T-helper 2 cell (primary cell): ENCODE data around the gene DGCR8.
A peak's percentile ranks its signal among the peaks of the same experiment; 100 is the strongest.

Experiments used
- DNase-seq, 5 experiments: peaks; one replicate each; pipeline versions ENCODE4 v3.0.0 to v3.0.0-alpha.2; 2012 to 2022
- total RNA-seq, 2 donors: gene quantifications; one replicate each; lab custom pipeline; 2026; lab: John Stamatoyannopoulos, UW

Gene DGCR8
- total RNA-seq = 33.4 to 44.9 reads per million in 2 donors

- peak; percentile 49 to 91 (median 62) for DNase-seq
Measured at GRCh38 chr22:20079745-20080444, at the start of gene DGCR8. Gene DGCR8, plus strand, starts transcription at chr22:20080241. Its CDS starts 5,723 bp downstream, at chr22:20085964.

- peak in 4 of 5 experiments; percentile 13 to 59 (median 49) for DNase-seq
Measured at GRCh38 chr22:20031732-20032406, 48.2 kb upstream of the DGCR8 start.

- no peak for DNase-seq
Measured at GRCh38 chr22:20032407-20032991, 47.5 kb upstream of the DGCR8 start.

- DNase-seq = no peak
Measured at GRCh38 chr22:20033045-20033706, 46.9 kb upstream of the DGCR8 start.

GRCh38 chr22:20034143-20034542 is 45.9 kb upstream of the DGCR8 start:
- no peak for DNase-seq

GRCh38 chr22:20035375-20036083 is 44.5 kb upstream of the DGCR8 start:
- no peak for DNase-seq

- no peak for DNase-seq
Measured at GRCh38 chr22:20036084-20036482, 44.0 kb upstream of the DGCR8 start.

GRCh38 chr22:20036535-20037392 is 43.3 kb upstream of the DGCR8 start:
- no peak for DNase-seq

GRCh38 chr22:20037419-20037818 is 42.6 kb upstream of the DGCR8 start:
- DNase-seq = no peak

GRCh38 chr22:20038574-20038973 is 41.5 kb upstream of the DGCR8 start:
- DNase-seq = no peak

- DNase-seq = no peak
Measured at GRCh38 chr22:20039683-20040325, 40.2 kb upstream of the DGCR8 start.

GRCh38 chr22:20040327-20041200 is 39.5 kb upstream of the DGCR8 start:
- DNase-seq = no peak

- DNase-seq = no peak
Measured at GRCh38 chr22:20043057-20043996, 36.7 kb upstream of the DGCR8 start.

- DNase-seq = no peak
Measured at GRCh38 chr22:20043997-20044342, 36.1 kb upstream of the DGCR8 start.

GRCh38 chr22:20044495-20045151 is 35.4 kb upstream of the DGCR8 start:
- DNase-seq = no peak

GRCh38 chr22:20046730-20047129 is 33.3 kb upstream of the DGCR8 start:
- DNase-seq = no peak

GRCh38 chr22:20051927-20052308 is 28.1 kb upstream of the DGCR8 start:
- DNase-seq = no peak
